Duodenal mucosa (tissue), 2 donors: ENCODE results near the gene VAMP2.

Experiments
- H3K27ac ChIP-seq: one replicate; pipeline ENCODE4 v1.7.0; 2013; ENCODE audit warnings: low read depth, low read length
- H3K27me3 ChIP-seq, 2 donors: one replicate each; pipeline ENCODE4 v1.7.0; 2013; ENCODE audit warnings: low read length in 2 of 2, control low read depth in 1 of 2; ENCODE audit not compliant: insufficient read depth in 2 of 2, control insufficient read depth in 1 of 2
- H3K36me3 ChIP-seq, 2 donors: one replicate each; pipeline ENCODE4 v1.7.0; 2013; ENCODE audit warnings: low read length in 2 of 2, control low read depth in 1 of 2; ENCODE audit not compliant: insufficient read depth in 2 of 2, control insufficient read depth in 1 of 2
- H3K4me1 ChIP-seq, 2 donors: one replicate each; pipeline ENCODE4 v1.7.0; 2013; ENCODE audit warnings: low read length in 2 of 2, control low read depth in 1 of 2; ENCODE audit not compliant: insufficient read depth in 2 of 2, control insufficient read depth in 1 of 2
- H3K4me3 ChIP-seq, 2 donors: one replicate each; pipeline ENCODE4 v1.7.0; 2013; ENCODE audit warnings: low read length in 2 of 2, low read depth in 1 of 2
- H3K9ac ChIP-seq, 2 donors: one replicate each; pipeline ENCODE4 v1.7.0; 2013; ENCODE audit warnings: low read length in 2 of 2, low read depth in 1 of 2
- H3K9me3 ChIP-seq, 2 donors: one replicate each; pipeline ENCODE4 v1.7.0; 2013; ENCODE audit warnings: low read length in 2 of 2, control low read depth in 1 of 2; ENCODE audit not compliant: control insufficient read depth in 1 of 2

VAMP2 gene

GRCh38 chr17:8131844-8132441, 30.8 kb downstream of the VAMP2 start:
- H3K27me3 ChIP-seq: peaks cover 4 to 15% of the 10 kb centered on the region in 2 donors
- no peaks in the 10 kb centered on the region for H3K9me3 ChIP-seq
- no peak overlapping the region for H3K4me3 ChIP-seq
- H3K9ac ChIP-seq: no peak overlapping the region
- no peak overlapping the region for H3K27ac ChIP-seq
- peaks cover 4 to 5% of the 10 kb centered on the region in 2 donors for H3K4me1 ChIP-seq
- no peaks in the 10 kb centered on the region for H3K36me3 ChIP-seq

GRCh38 chr17:8128125-8128784, 34.5 kb downstream of the VAMP2 start:
- Histone ChIP-seq H3K9ac (no peak overlapping the region), H3K36me3 (no peaks in the 10 kb centered on the region)

GRCh38 chr17:8126491-8127066, 36.2 kb downstream of the VAMP2 start:
- Histone ChIP-seq H3K36me3 (no peaks in the 10 kb centered on the region), H3K4me3 (peak overlapping the region; percentile 69 to 71), H3K27ac (no peak overlapping the region), H3K27me3 (peaks cover 41 to 46% of the 10 kb centered on the region in 2 donors), H3K9me3 (no peaks in the 10 kb centered on the region), H3K4me1 (peaks cover 44 to 54% of the 10 kb centered on the region in 2 donors), H3K9ac (no peak overlapping the region)

More at GRCh38 chr17:8128125-8128784, 34.5 kb downstream of the VAMP2 start:
- peaks cover 26 to 36% of the 10 kb centered on the region in 2 donors for H3K27me3 ChIP-seq
- no peaks in the 10 kb centered on the region for H3K9me3 ChIP-seq
- H3K4me1 ChIP-seq: peaks cover 33 to 38% of the 10 kb centered on the region in 2 donors
- H3K4me3 ChIP-seq: no peak overlapping the region
- H3K27ac ChIP-seq: no peak overlapping the region

GRCh38 chr17:8125947-8126490, 36.7 kb downstream of the VAMP2 start:
- Histone ChIP-seq H3K27me3 (peaks cover 42 to 46% of the 10 kb centered on the region in 2 donors), H3K4me1 (peaks cover 46 to 58% of the 10 kb centered on the region in 2 donors), H3K4me3 (peak overlapping the region; percentile 67 to 69), H3K36me3 (no peaks in the 10 kb centered on the region), H3K27ac (no peak overlapping the region), H3K9ac (peak overlapping the region in 1 of 2 donors; percentile 42), H3K9me3 (no peaks in the 10 kb centered on the region)

- Histone ChIP-seq H3K27me3 (peaks cover 42 to 46% of the 10 kb centered on the region in 2 donors), H3K9me3 (no peaks in the 10 kb centered on the region), H3K9ac (no peak overlapping the region), H3K4me3 (peak overlapping the region; percentile 67 to 69), H3K27ac (no peak overlapping the region), H3K4me1 (peaks cover 53 to 64% of the 10 kb centered on the region in 2 donors), H3K36me3 (no peaks in the 10 kb centered on the region)
These were observed 37.4 kb downstream of the VAMP2 start for GRCh38 chr17:8125154-8125946.

- no peak overlapping the region for H3K27ac ChIP-seq
- no peaks in the 10 kb centered on the region for H3K9me3 ChIP-seq
- peaks cover 54 to 69% of the 10 kb centered on the region in 2 donors for H3K4me1 ChIP-seq
- H3K4me3 ChIP-seq: peak overlapping the region; percentile 66 to 67
- H3K36me3 ChIP-seq: no peaks in the 10 kb centered on the region
- H3K9ac ChIP-seq: peak overlapping the region in 1 of 2 donors; percentile 15
- H3K27me3 ChIP-seq: peaks cover 41 to 42% of the 10 kb centered on the region in 2 donors
These were observed 38.2 kb downstream of the VAMP2 start for GRCh38 chr17:8124350-8125153.

GRCh38 chr17:8123695-8124349, 38.9 kb downstream of the VAMP2 start, which contains the start of gene HES7:
Gene HES7, minus strand, starts transcription at chr17:8124106. Its CDS starts 22 bp downstream, at chr17:8124084.
- Histone ChIP-seq H3K9me3 (no peaks in the 10 kb centered on the region), H3K4me3 (peak within 1 kb of the TSS; percentile 66 to 67), H3K4me1 (peaks cover 54 to 69% of the 10 kb centered on the region in 2 donors), H3K27me3 (peaks cover 38 to 42% of the 10 kb centered on the region in 2 donors), H3K36me3 (no peaks in the 10 kb centered on the region), H3K9ac (peak within 1 kb of the TSS in 1 of 2 donors; percentile 38), H3K27ac (no peak within 1 kb of the TSS)

GRCh38 chr17:8122924-8123694, 39.6 kb downstream of the VAMP2 start:
- Histone ChIP-seq H3K9me3 (no peaks in the 10 kb centered on the region), H3K27me3 (peaks cover 35 to 38% of the 10 kb centered on the region in 2 donors), H3K27ac (no peak overlapping the region), H3K36me3 (no peaks in the 10 kb centered on the region), H3K4me1 (peaks cover 60 to 74% of the 10 kb centered on the region in 2 donors), H3K4me3 (peak overlapping the region; percentile 66 to 67), H3K9ac (peak overlapping the region in 1 of 2 donors; percentile 38)
